GM21786 (cell line): Measurements from ENCODE around the gene NUP214.
"Not testable (repeated sequence)": the region's sequence is repeated elsewhere in the genome, so short reads cannot be mapped to it uniquely, and the experiment has no call there.

Source experiments
- ATAC-seq: cut with Tn5 transposase; IDR thresholded peaks from one replicate; pipeline ENCODE4 v1.9.1; 2021; ENCODE audit not compliant: unreplicated experiment

Gene NUP214

GRCh38 chr9:131160416-131161112 lies 35.2 kb downstream of the NUP214 start:
- ATAC-seq, result no peak

DNA sequence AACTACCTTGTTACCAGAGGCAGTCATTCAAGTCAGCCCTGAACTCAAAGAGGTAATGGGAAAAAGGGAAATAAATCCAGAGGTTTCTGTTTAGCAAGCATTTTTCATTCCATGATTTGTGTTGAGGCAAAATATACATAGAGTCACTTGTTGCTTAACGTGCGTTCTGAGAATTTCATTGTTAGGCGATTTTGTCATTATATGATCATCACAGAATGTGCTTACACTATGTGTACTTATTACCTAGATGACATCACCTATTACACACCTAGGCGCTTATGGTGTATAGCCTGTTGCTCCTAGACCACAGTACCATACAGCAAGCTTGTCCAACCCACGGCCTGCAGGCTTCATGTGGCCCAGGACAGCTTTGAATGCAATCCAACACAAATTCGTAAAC lies 36.2 kb downstream of the NUP214 start:
- ATAC-seq, result no peak

DNA sequence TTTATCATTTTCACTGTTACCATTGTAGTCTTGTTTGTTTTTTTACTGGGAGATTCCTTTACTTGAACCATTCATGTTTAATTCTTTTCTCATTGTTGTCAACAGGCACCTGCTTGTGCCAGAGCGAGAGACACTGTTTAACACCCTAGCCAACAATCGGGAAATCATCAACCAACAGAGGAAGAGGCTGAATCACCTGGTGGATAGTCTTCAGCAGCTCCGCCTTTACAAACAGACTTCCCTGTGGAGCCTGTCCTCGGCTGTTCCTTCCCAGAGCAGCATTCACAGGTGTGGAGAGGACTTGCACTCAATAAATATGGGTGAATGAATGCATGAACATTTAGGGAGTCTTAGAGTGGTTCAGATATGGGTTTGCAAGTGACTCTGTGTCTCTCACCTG lies 37.5 kb downstream of the NUP214 start:
- ATAC-seq, result no peak

DNA sequence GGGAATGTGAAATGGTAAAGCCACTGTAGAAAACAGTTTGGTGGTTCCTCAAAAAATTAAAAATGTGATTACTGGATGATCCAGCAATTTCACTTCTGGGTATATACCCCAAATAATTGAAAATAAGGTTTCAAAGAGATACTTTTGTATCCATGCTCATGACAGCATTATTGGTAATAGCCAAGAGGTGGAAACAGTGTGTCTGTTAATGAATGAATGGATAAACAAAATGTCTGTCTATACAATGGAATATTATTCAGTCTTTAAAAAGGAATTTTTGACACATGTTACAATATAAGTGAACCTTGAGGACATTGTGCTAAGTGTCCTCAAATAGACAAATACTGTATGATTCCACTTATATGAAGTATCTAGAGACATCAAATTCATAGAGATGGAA lies 40.1 kb downstream of the NUP214 start:
- ATAC-seq, result no peak

- ATAC-seq, result no peak
Observed at GRCh38 chr9:131167146-131167692, 41.8 kb downstream of the NUP214 start.

DNA sequence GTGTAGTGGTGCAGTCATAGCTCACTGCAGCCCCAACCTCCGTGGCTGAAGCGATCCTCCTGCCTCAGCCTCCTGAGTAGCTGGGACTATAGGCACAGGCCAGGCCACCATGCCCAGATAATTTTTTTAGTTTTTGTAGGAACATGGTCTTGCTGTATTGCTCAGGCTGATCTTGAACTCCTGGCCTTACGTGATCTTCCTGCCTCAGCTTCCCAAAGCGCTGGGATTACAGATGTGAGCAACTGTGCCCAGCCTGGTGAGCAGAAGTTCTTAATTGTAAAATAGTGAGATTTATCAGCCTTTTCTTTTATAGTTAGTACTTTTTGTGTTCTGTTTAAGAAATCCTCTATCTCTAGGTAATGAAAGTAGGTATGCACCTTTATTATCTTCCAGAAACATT lies 42.5 kb downstream of the NUP214 start:
- ATAC-seq, result no peak

DNA sequence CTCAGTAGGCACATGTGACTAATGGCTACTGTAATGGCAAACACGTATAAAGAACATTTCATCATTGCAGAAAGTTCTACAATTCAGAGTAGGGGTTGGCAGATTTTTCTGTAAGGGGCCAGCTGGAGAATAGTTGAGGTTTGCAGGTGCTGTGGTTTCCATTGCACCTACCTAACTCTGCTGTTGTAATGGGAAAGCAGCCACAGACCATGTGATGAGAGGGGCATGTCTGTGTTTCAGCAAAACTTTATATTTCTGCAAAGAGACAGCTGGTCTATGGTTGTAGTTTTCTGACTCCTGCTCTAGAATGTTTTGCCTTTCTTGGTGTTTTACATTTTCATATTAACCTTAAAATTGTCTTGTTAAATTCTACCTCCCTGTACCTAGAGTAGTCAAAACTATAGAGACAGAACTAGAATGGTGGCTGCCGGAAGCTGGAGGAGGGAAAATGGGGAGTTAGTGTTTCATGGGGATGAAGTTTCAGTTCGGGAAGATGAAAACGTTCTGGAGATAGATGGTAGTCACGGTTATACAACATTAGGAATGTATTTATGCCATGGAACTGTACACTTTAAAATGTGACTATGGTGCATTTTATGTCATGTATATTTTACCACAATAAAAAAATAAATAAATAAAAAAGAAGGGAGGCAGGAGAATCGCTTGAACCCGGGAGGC lies 44.3 kb downstream of the NUP214 start:
- no peak for ATAC-seq

DNA sequence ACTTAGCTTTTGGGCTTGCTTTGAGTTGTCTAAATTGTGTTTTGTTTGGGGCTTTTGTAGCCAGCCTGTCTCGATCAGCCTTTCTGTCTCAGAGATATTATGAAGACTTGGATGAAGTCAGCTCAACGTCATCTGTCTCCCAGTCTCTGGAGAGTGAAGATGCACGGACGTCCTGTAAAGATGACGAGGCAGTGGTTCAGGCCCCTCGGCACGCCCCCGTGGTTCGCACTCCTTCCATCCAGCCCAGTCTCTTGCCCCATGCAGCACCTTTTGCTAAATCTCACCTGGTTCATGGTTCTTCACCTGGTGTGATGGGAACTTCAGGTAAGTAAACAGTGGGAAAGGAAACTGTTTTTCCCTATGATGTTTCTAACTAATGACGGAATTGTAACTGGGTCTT lies 48.6 kb downstream of the NUP214 start:
- no peak for ATAC-seq

GRCh38 chr9:131174681-131175239 lies 49.4 kb downstream of the NUP214 start:
- no peak for ATAC-seq

GRCh38 chr9:131177898-131178297 lies 52.5 kb downstream of the NUP214 start:
- ATAC-seq, result no peak

DNA sequence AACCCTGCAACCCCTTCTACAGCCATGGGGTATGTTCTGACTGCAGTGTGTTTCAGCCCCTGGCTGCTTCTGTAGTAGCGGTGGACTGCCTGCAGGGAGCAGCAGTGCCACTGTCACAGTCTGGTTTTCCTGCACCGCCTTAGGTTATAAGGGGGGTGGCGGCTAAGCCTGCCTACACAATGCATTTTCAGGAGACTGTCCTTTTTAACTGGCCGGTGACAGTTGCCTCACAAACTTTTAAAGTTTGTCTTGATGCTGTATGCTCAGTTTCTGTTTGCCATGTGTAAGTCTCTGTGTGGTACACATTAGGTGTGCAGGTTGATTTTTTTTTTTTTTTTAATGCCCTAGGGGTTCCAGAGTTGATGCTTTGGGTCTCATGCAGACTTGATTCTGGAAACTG lies 53.0 kb downstream of the NUP214 start:
- ATAC-seq, result peak; percentile 65

DNA sequence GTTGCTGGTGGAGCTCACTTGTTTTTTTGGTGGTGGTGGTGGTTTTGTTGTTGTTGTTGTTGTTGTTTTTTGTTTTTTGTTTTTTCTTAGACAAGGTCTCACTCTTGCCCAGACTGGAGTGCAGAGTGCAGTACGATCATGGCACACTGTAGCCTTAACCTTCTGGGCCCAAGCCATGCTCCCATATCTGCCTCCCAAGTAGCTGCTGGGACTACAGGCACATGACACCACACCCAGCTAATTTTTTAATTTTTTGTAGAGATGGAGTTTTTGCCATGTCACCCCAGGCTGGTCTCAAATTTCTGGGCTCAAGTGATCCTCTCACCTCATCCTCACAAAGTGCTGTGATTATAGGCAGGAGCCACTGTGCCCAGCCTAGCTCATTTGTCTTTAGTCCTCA lies 53.5 kb downstream of the NUP214 start:
- ATAC-seq, result no peak

DNA sequence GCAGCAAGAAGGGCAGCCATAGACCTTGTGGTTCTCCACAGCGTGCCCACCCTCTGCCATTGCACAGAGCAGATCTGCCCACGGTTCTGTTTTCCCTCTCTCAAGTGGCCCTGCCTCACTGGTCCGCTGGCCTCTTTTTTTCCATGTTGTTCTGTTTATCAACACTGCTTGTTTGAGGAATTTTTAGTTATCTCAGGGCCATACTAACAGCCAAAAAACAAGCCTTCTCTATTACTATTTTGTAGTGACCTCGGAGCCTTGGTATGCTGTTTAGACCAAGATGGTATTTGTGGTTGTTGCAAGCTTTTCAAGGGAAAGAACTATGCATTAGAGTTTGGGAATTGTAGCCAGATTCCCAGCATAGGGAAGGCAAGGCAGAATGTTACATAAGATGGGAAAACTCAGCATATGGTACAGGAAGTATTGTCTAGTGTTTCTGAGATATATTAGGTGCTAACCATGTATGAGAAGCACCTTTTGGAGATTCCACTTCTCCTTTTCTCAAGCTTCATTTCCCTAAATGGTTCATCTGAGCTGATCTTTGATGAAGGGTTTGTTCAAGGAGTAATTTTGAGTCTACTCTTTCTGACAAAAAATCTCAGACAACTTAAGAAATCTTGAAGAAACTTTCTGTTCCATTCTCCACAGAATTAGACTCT lies 54.3 kb downstream of the NUP214 start:
- no peak for ATAC-seq

DNA sequence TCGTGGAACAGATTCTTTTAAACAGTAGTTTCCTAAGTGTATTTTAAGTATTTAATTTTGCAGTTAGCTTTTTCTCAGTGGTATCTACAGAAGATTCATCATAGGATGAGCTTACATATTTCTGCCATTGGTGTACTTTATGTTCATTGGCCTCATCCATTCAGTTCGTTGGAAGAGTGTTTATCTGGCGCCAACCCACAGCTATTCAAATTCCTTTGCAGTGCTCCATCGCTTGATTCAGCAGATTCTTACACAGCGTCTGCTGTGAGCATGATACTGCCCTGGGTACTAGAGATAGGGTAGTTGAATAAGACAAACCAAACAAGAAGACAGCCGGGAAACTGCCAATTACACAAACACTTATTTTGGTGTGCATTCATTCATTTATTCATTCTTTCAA lies 55.1 kb downstream of the NUP214 start:
- ATAC-seq, result no peak

- no peak for ATAC-seq
Observed at GRCh38 chr9:131181091-131181681, 55.8 kb downstream of the NUP214 start.

GRCh38 chr9:131185924-131186323 lies 60.5 kb downstream of the NUP214 start:
- no peak for ATAC-seq

DNA sequence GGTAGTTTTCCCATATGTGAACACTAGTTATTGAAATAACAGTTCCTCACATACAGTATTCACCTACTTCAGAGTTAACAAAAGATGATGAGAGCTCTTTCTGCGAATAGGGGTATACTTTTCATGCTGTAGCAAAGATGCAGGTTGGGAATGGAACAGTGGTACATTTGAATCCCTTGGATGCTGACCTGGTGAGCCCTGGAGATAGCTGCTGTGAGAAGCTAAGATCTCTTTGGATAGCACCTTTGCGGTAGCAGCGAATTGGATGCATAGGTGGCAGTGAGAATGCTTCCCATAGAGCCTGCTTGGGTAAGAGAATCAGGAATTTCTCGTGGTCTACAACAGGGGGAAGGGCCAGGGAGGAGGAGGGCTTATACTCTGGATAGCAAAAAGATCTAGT lies 61.2 kb downstream of the NUP214 start:
- ATAC-seq, result no peak

- no peak for ATAC-seq
Observed at GRCh38 chr9:131187957-131188356, 62.6 kb downstream of the NUP214 start.

- no peak for ATAC-seq
Observed at GRCh38 chr9:131188976-131189375, 63.6 kb downstream of the NUP214 start.

- no peak for ATAC-seq
Observed at GRCh38 chr9:131190191-131190590, 64.8 kb downstream of the NUP214 start.

DNA sequence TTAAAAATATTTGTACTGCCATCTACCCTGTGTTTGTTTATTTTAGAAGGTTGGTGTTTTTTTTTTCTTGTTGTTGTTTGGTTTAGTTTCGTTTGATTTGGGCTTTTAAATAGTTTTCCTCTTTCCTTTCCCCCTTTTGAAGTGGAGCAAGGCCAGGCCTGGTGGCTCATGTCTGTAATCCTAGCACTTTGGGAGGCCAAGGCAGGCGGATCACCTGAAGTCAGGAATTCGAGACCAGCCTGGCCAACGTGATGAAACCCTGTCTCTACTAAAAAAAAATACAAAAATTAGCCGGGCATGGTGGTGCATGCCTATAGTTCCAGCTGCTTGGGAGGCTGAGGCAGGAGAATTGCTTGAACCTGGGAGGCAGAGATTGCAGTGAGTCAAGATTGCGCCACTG lies 65.6 kb downstream of the NUP214 start:
- ATAC-seq, result not testable (repeated sequence)
